Left kidney (tissue), 2 donors: ENCODE measurements around the gene TFF2. TPM values are rescaled to one million over a fixed set of nuclear protein-coding genes. Genes with fewer than 3 reads are reported as not detected.

Experiments used
- DNase-seq: peaks from one replicate; pipeline ENCODE4 v3.0.0-alpha.2; 2013
- polyA plus RNA-seq: library from polyadenylated mRNA; unstranded; fragments of 120-200 nt; gene quantifications from one replicate; pipeline ENCODE4 v1.2.1, GENCODE V29; 2013; ENCODE audit not compliant: insufficient read length

TFF2 gene
- polyA plus RNA-seq, 1 donor, result not detected

DNA sequence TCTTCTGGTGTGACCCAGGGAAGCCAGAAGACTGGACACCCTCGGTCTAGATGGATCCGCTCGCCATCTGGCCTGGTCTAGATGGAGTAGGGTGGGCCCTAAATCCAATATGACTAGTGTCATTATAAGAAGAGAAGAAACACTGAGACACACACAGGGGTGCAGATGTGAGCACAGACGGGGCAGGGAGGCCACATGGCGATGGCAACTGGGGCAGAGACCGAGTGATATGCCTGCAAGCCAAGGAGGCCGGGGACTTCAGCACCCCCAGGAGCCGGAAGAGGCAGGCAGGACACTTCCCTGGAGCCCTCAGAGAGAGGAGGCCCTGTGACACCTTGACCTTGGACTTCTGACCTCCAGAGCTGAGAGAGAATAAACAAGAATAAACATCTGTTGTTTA is 30.0 kb downstream of the TFF2 start:
- DNase-seq, result no peak

DNA sequence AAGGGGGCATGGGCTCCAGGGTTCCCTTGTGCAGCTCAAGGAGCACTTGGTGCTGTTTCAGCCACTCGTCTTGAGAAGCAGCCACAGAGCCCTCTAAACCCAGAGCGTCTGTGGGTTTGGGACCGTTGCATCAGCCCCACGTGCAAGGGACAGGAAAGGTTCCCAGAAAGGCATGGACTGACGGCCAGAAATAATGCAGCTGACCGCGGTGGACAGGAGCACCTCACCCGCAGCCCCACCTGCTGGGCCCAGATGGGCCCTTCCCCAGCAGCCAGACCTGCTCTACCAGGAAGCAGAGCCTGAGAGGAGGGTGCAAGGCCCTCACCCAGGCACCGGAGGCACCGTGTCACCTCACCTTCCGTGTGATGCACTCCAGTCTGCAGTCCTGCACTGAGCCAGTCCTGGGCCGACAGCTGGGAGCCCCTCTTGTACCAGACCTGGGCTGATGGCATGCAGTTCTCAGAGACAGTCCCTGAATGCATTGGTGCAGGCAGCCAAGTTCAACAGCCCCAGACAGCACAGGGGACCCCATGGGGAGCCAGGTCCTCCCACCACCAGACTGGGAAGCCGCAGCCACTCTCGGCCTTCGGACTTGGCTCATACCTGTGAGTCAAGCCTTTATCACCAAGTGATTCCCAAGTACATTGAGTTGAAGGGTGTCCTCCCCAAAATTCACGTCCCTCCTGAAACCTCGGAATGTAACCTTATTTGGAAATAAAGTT is 30.8 kb downstream of the TFF2 start:
- no peak for DNase-seq

- DNase-seq, result no peak
Observed at GRCh38 chr21:42319376-42319775, 31.4 kb downstream of the TFF2 start.

GRCh38 chr21:42317826-42318746 is 32.7 kb downstream of the TFF2 start:
- DNase-seq, result no peak

- no peak for DNase-seq
Observed at GRCh38 chr21:42317341-42317741, 33.5 kb downstream of the TFF2 start.

DNA sequence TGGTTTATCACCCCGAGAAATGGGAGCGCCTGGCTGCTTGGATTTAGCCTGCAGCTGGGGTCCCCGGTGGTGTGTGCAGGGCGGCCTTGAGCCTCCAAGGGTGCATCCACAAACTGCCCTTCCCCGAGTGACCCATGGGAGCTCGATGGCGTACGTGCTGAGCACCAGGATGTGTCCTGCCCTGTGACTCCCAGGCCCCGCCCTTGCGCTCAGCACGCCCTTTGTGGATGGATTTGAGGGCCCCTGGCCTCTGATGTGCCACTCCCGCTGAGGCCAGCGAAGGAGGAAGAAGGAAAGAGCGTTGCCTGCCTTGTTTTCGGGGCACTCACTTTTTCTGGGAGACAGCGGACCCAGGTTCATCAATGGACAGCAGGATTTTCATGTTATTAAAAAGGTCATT is 33.9 kb downstream of the TFF2 start:
- DNase-seq, result no peak

DNA sequence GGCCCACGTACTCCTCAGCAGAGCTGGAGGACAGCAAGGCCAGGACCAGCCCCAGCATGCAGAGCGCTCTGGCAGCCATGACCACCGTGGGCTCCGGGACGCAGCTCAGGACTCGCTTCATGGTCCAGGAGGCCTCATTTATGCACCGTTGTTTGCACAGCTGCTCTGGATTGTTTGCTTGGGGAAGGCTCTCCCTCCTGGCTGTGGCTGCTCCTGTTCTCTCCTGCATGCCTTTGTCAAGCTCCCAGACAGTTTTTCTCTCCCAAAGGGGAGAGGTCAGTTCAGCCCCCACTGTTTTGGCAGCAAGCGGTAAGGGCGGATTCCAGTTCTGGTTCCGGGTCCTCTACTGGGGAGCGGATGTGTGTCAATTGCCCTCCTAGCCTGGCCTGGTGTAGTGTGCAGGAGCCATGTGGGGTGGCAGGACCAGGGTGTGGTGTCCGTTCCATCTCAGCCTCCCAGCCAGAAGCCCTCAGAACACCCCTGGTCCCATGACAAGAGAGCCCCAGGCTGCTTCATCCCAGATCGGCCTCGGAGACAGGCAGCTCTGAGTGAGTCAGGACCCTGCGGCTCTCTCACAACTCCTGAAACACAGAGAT is 35.4 kb downstream of the TFF2 start, which contains the start of gene TFF3:
TSS of gene TFF3 (minus strand) at position 114 of the 596 bp plus-strand sequence. CDS start at position 79, 35 bp downstream.
- DNase-seq, result peak; percentile 68

DNA sequence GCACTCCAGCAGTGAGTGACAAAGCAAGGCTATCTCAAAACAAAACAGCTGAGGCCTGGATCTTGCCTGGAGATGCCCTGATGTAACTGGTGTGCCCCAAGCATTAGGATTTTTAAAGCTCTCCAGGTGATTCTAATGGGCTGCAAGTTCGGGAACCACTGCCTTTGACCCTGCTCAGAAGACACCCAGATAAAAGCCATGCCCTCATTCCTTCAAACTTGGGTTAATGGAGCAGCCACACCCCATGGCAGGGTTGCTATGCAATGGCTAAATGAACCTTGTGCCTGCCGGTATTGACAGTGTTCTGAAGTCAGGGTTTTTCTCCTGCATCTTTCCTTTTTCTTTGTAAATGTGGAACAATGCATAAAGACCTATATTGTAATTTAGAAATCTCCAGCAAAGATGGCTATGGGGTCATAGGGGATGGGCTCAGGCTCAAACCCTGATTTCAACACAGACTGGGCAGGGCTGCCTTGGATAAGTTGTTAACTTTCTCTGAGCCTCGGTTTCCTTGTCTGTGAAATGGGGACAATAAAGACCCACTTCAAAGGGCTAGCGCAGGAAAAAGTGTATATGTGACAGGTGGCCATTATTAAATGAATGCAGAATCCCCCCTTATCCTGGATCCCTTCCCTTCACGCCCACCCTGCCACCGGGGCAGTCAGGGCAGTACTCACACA is 36.0 kb downstream of the TFF2 start:
- no peak for DNase-seq

DNA sequence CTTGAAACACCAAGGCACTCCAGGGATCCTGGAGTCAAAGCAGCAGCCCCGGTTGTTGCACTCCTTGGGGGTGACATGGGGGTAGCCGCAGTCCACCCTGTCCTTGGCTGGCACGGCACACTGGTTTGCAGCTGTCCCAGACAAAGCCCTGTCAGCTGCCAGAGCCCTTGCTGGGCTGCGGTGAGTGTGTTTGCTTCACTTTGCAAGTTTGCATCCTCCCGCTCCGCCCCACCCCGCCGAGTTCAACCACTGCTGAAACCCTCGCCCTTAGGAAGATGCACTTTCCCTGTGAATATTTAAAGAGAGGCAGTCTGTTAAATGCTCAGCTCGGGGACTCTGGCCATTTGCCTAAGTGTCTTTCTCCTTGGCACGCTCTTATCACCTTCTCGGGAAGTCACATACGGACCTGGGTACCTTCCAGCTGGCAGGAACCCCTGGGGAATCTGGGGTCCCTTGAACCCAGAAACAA is 37.3 kb downstream of the TFF2 start:
- no peak for DNase-seq

DNA sequence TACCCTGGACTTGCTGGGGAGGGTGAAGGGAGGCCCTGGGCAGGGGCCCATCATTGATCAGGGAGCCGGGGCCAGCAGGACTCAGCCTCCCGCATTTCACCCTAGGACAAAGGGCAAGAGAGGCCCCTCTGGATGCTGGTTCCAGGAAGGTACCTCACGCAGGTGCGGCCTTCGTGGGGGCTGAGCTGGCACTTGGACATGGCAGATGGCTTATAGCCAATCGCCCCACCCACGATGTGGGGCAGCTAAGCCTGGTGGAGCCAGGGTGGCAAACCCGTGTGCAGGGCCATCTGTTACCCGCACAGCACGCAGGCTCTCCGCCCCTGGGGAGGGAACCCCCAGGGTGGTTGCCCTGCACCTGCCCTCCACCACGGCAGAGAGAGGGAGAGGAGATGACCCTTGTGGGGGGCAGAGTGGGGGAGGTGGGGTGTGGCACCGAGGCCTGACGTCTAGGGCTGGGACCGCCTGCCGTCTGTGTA is 38.1 kb downstream of the TFF2 start:
- no peak for DNase-seq

- DNase-seq, result no peak
Observed at GRCh38 chr21:42311816-42312625, 38.8 kb downstream of the TFF2 start.

- DNase-seq, result no peak
Observed at GRCh38 chr21:42311160-42311559, 39.6 kb downstream of the TFF2 start.

- DNase-seq, result no peak
Observed at GRCh38 chr21:42310411-42311001, 40.3 kb downstream of the TFF2 start.

- peak; percentile 70 for DNase-seq
Observed at GRCh38 chr21:42309753-42310213, 41.0 kb downstream of the TFF2 start.

DNA sequence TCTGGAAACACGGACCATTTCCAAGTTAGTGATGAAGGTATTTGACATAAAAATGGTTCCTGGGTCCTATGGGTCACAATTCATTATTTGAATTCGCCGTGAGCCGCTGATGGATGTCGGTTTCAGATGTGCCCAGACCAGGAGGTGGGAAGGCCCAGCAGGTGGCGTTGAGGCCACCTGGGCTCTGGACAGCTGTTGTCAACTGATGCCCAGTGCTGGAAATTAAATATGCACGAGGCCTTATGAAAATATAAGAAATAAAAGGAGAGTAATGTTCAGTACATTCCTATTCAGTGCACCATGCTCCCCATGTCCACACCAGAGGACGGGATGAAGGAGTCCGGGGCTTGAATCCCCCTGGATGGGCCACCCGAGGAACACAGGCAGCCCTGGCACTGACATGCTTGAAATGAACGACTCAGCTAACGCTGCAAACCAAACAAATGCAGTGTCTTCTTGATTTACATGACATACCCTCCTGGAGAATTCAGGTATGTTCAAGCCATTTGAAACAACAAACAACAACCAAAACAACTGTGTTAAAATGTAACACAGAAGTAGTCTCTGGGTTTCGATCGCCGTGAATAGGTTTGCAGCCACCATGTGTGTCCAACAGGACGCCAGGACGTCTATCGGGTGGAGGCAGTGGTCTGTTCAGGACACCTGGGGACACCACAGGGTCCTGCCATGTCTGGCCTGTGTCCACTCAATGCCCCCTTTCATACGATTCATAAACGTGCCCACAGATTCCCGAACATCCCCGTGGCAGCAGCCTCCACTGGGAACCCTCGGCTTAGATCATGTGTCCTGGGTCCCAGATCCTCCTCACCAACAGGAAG is 41.7 kb downstream of the TFF2 start:
- DNase-seq, result no peak

DNA sequence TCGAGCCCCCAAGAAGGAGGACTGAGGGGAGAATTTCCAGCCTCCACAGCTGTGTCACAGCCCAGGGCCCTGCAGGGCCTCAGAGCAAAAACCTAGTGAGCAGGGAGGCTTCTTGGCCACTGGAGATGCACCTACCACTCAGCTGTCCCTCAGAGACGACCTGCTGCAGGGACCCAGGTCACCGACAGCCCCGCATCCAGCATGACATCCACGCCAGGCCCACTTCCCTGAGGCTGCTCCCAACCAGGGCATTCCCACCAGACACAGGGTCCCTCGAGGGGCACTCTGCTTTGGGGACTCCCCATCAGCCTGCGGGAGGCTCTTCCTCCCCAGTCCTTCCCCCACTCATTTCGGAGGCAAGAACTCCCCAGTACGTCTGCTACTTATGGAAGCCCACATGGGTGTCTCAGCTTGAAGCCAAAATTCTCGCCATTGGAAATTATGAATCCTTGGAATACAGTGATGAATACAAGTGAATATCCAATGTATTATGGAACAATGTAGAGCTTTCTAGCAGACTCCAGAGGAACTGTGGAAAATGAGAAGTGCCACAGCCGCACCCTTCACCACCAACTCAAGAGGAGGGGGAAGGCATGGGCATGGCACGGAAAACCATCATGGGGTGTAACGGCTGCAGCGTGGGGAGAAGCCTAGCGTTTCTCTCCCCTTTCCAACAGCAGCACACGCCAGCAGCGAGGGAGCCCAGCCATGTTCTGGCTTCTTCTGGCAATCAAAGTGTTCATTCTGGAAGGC is 42.5 kb downstream of the TFF2 start:
- no peak for DNase-seq

- DNase-seq, result no peak
Observed at GRCh38 chr21:42307106-42307505, 43.7 kb downstream of the TFF2 start.

DNA sequence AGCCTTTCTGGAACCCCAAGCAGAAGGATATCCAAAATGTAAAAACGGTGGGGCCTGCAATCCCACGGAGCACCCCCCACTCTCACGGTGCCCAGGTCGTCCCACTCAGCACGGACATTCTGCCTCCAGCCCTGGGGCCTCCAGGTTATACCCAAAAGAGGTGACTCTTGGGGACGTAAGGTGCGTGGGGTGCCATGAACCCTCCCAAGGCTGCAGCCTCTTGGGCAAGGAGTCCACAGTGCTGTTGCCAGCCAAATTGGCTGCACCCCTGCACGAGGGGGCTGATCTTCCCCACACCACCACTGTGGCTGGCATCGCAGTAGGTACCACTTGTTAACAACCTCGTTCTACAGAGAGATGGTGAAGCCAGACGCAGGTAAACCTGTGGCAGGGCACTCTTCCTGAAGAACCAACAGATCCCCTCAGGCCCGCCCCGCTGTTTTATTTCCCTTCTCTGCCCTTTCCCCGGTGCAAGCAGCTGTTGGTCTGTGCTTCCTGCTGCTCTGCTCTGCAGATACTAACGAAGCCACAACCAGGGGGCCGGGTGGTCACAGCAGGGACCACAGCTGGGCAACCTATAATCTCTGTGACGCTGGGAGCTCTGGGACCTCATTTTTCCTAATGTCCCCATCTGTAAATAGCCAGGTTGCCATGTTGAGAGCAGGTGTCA is 44.3 kb downstream of the TFF2 start:
- DNase-seq, result no peak
